SK-N-SH treated with all-trans-retinoic acid at 6 μM for 48 hours (cell line): ENCODE results near the gene ZSWIM6.

ENCODE experiments used
- ATAC-seq: fragments of 200-7000 bp; cut with Tn5 transposase; 3 replicates; pipeline ENCODE4 v1.9.1; 2020; ENCODE audit warnings: mild to moderate bottlenecking, moderate library complexity
- ARNTL ChIP-seq: fragments of 450-650 bp; formaldehyde crosslinking; IDR thresholded peaks from 2 replicates; pipeline ENCODE4 v1.5.0; 2020; ENCODE audit warnings: low read depth, mild to moderate bottlenecking, moderate library complexity, borderline replicate concordance
- BACH2 ChIP-seq: fragments of 250-450 bp; sonication (Bioruptor Pico); IDR thresholded peaks from 2 replicates; pipeline ENCODE4 v1.9.0; 2021; ENCODE audit warnings: mild to moderate bottlenecking, borderline replicate concordance
- CREB5 ChIP-seq: fragments of 250-450 bp; sonication (Bioruptor Pico); IDR thresholded peaks from 2 replicates; pipeline ENCODE4 v1.5.1; 2020; ENCODE audit warnings: low read depth, mild to moderate bottlenecking, moderate library complexity
- CSDC2 ChIP-seq: fragments of 250-450 bp; sonication (Bioruptor Pico); IDR thresholded peaks from 2 replicates; pipeline ENCODE4 v1.5.0; 2020; ENCODE audit warnings: mild to moderate bottlenecking, moderate library complexity
- CSRNP3 ChIP-seq: fragments of 250-450 bp; sonication (Bioruptor Pico); IDR thresholded peaks from 2 replicates; pipeline ENCODE4 v1.5.1; 2021; ENCODE audit warnings: mild to moderate bottlenecking, moderate library complexity
- ESRRG ChIP-seq: fragments of 250-450 bp; sonication (Bioruptor Pico); IDR thresholded peaks from 2 replicates; pipeline ENCODE4 v1.6.1; 2021; ENCODE audit warnings: mild to moderate bottlenecking
- GLIS3 ChIP-seq: fragments of 250-450 bp; sonication (Bioruptor Pico); IDR thresholded peaks from 2 replicates; pipeline ENCODE4 v1.5.0; 2020; ENCODE audit warnings: mild to moderate bottlenecking, moderate library complexity
- ISL1 ChIP-seq: fragments of 250-450 bp; sonication (Bioruptor Pico); IDR thresholded peaks from 2 replicates; pipeline ENCODE4 v2.1.2; 2022; ENCODE audit warnings: mild to moderate bottlenecking, moderate library complexity
- OSR1 ChIP-seq: fragments of 250-450 bp; sonication (Bioruptor Pico); IDR thresholded peaks from 2 replicates; pipeline ENCODE4 v1.8.0; 2022; ENCODE audit warnings: moderate library complexity, mild to moderate bottlenecking, inconsistent platforms
- PATZ1 ChIP-seq: fragments of 250-450 bp; sonication (Bioruptor Pico); IDR thresholded peaks from 2 replicates; pipeline ENCODE4 v1.8.0; 2020; ENCODE audit warnings: mild to moderate bottlenecking, moderate library complexity, borderline replicate concordance
- PPARA ChIP-seq: fragments of 250-450 bp; sonication (Bioruptor Pico); IDR thresholded peaks from 2 replicates; pipeline ENCODE4 v1.5.0; 2020; ENCODE audit warnings: mild to moderate bottlenecking, borderline replicate concordance
- RARB ChIP-seq: fragments of 250-450 bp; sonication (Bioruptor Pico); IDR thresholded peaks from 2 replicates; pipeline ENCODE4 v1.8.0; 2021; ENCODE audit warnings: mild to moderate bottlenecking, moderate library complexity
- SNAI2 ChIP-seq: fragments of 250-450 bp; sonication (Bioruptor Pico); IDR thresholded peaks from 2 replicates; pipeline ENCODE4 v1.5.0; 2020; ENCODE audit warnings: mild to moderate bottlenecking, moderate library complexity
- TCF4 ChIP-seq: fragments of 250-450 bp; sonication (Bioruptor Pico); IDR thresholded peaks from 2 replicates; pipeline ENCODE4 v1.8.0; 2021; ENCODE audit warnings: mild to moderate bottlenecking, moderate library complexity, borderline replicate concordance
- TSHZ2 ChIP-seq: fragments of 250-450 bp; sonication (Bioruptor Pico); IDR thresholded peaks from 2 replicates; pipeline ENCODE4 v1.5.0; 2020; ENCODE audit warnings: mild to moderate bottlenecking, moderate library complexity
- ZC3H10 ChIP-seq: fragments of 250-450 bp; sonication (Bioruptor Pico); IDR thresholded peaks from 2 replicates; pipeline ENCODE4 v1.5.1; 2021; ENCODE audit warnings: mild to moderate bottlenecking, moderate library complexity
- ZFP3 ChIP-seq: fragments of 250-450 bp; sonication (Bioruptor Pico); IDR thresholded peaks from 2 replicates; pipeline ENCODE4 v1.5.0; 2020; ENCODE audit warnings: mild to moderate bottlenecking, moderate library complexity
- ZFP30 ChIP-seq: fragments of 450-650 bp; formaldehyde crosslinking; IDR thresholded peaks from 2 replicates; pipeline ENCODE4 v1.5.0; 2022; ENCODE audit warnings: mild to moderate bottlenecking, moderate library complexity
- ZNF565 ChIP-seq: fragments of 450-650 bp; formaldehyde crosslinking; conservative IDR thresholded peaks from 2 replicates; pipeline ENCODE4 v1.5.0; 2020; ENCODE audit warnings: low read depth, mild to moderate bottlenecking, moderate library complexity
- ZNF8 ChIP-seq: fragments of 450-650 bp; formaldehyde crosslinking; IDR thresholded peaks from 2 replicates; pipeline ENCODE4 v1.5.0; 2020; ENCODE audit warnings: mild to moderate bottlenecking, moderate library complexity
- TF ChIP-seq, protein P1 (sequence below): fragments of 250-450 bp; sonication (Bioruptor Pico); IDR thresholded peaks from 2 replicates; pipeline ENCODE4 v1.8.0; 2021; ENCODE audit warnings: low read depth, mild to moderate bottlenecking, moderate library complexity, borderline replicate concordance

The ZSWIM6 gene

DNA sequence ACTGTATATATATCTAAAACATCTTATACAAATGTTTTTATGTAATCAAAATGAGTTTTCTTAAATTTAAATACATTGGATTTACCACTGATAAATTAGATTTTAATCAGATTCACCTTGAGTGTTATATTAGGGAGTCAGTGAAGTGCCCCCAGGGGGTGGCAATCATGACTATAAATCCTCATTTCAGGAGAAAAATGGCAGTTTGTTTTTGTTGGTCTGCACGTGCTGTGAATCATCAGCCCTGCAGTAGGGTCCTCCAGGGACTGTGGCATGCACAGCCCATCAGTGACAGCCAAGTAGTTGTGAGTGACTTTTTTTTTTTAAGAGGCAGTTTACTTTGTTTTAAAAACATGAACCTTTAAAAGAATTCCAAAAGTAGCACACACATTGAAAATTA lies 65.2 kb downstream of the ZSWIM6 start:
- no peak for ATAC-seq
- TF ChIP-seq ZFP3 (no peak), ZC3H10 (no peak), OSR1 (CRISPR knock-in tag) (no peak), ESRRG (CRISPR knock-in tag) (no peak), TCF4 (CRISPR knock-in tag) (no peak), CSRNP3 (no peak), ZNF8 (CRISPR knock-in tag) (no peak)
- TF ChIP-seq, all 23 proteins: peak for 0

- no peak for ATAC-seq
- TF ChIP-seq ISL1 (no peak), ZNF8 (CRISPR knock-in tag) (no peak), ZNF565 (CRISPR knock-in tag) (no peak), RARB (CRISPR knock-in tag) (no peak), ARNTL (no peak), PPARA (no peak), ZFP30 (CRISPR knock-in tag) (no peak), CREB5 (CRISPR knock-in tag) (no peak), BACH2 (CRISPR knock-in tag) (no peak), ESRRG (CRISPR knock-in tag) (no peak), GLIS3 (no peak), ZFP3 (no peak)
- TF ChIP-seq, protein P1, sequence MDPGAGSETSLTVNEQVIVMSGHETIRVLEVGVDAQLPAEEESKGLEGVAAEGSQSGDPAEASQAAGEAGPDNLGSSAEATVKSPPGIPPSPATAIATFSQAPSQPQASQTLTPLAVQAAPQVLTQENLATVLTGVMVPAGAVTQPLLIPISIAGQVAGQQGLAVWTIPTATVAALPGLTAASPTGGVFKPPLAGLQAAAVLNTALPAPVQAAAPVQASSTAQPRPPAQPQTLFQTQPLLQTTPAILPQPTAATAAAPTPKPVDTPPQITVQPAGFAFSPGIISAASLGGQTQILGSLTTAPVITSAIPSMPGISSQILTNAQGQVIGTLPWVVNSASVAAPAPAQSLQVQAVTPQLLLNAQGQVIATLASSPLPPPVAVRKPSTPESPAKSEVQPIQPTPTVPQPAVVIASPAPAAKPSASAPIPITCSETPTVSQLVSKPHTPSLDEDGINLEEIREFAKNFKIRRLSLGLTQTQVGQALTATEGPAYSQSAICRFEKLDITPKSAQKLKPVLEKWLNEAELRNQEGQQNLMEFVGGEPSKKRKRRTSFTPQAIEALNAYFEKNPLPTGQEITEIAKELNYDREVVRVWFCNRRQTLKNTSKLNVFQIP = no peak
These were observed 65.9 kb downstream of the ZSWIM6 start for GRCh38 chr5:61397937-61398336.

DNA sequence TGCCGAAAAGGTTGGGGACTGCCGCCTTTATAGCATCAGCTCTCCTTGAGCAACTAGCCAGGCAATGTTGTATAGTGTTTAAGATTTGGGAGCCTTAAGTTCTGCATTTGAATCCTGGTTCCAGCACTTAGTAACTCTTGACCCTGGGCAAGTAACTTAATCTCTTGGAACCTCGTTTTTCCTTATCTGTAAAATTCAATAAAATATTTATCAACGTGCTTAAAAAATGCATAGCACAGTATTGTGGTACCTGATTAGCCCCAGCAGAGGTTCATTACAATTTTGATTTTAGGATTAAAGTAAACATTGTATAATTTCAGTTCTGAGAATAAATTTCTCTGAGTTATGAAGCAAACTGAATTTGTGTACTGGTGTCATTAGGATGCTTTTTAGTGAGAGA lies 66.4 kb downstream of the ZSWIM6 start:
- TF ChIP-seq CSDC2 = no peak
- TF ChIP-seq CSRNP3 = no peak
- no peak for ATAC-seq

DNA sequence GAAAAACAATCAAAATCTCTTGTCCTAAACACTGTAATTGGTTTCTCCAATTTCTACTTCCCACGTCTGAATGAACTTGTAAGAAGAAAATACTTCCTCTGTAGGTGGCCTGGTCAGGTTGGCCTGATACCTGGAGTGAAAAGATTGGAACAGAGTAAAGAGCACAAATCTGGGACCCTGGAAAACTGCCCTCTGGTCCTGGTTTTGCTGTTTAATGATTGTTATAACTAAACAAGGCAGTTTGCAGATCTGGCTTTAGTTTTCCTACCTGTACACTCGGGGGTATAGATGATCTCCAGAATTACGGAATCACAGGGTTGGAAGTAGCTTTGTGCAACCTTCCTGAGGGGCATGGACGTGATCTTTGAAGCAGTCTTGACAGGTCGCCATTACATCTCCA lies 67.6 kb downstream of the ZSWIM6 start:
- TF ChIP-seq PPARA (no peak), CREB5 (CRISPR knock-in tag) (no peak), OSR1 (CRISPR knock-in tag) (no peak), TSHZ2 (no peak), TCF4 (CRISPR knock-in tag) (no peak), SNAI2 (CRISPR knock-in tag) (no peak), ZC3H10 (no peak), PATZ1 (no peak), ZNF565 (CRISPR knock-in tag) (no peak), GLIS3 (no peak), ZFP3 (no peak)
- TF ChIP-seq, protein P1 = no peak
- ATAC-seq = no peak
